ENCODE data around the gene METAP2. TPM values are rescaled to one million over a fixed set of nuclear protein-coding genes. Genes with fewer than 3 reads are reported as not detected.

The METAP2 gene
- total RNA-seq, 1 donor from 2014 or later: 62.2 TPM

DNA sequence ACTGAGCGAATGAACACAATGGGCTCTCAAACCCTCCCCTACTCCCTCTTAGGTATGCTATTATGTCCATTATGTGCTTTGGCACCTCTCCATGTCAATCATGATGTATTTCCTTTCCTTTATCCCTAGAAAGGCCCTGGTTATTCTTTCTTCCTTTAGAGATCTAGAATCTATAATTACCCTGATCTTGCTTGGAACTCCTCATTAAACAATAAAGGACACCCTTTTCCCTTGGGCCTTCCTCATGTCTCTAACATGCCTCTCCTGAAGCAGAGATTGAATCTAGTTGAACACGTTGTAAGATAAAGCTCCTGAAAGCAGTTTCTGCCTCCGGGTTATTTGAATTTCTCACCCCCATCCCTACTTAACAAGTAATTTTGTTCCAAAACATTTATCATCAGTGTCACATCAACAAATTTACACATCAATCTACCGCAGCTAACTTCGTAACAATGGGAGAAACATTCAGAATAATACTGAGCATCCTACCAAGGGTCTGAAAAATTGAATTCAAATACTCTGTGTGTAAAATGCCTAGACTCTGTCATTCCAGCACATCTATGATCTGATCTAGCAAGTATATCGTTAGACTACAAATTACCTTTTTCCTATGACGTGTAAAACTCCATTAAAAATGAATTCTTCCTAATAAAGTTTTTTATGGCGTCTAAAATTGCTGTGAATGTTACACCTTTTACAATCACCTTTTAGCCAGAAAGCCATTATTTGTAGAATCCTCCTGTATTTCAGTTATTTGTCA, 72.0 kb downstream of the METAP2 start:
- peaks cover 6% of the 10 kb centered on the region for H3K27me3 ChIP-seq (ENCODE audit: control insufficient read depth, insufficient read depth, low read length)
- H3K4me3 ChIP-seq (ENCODE audit: low read depth, low read length): no peak overlapping the region
- DNase-seq (ENCODE audit: low read depth): no peak
- H3K36me3 ChIP-seq (ENCODE audit: control insufficient read depth, insufficient read depth, low read length): no peaks in the 10 kb centered on the region
- TF ChIP-seq CTCF (IDR thresholded peaks at IDR 0.05; ENCODE audit: insufficient read depth, low read length, poor library complexity, severe bottlenecking): no peak

DNA sequence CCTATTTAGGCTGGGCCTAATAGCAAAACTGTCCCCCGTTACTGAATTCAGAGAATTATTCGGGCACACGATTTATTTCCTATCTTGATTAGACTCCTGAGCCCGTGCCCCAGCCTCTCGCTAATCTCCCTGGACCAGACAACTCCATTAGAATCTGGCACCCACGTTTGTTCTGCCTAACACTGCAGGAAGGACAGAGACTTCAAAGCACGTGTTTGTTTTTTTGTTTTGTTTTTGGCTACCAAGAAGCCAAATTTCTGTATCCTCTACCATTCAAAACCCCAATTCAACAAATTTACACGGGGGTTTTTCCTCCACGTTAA, 72.5 kb downstream of the METAP2 start:
- no peak for DNase-seq (ENCODE audit: low read depth)
- no peak for TF ChIP-seq CTCF (IDR thresholded peaks at IDR 0.05; ENCODE audit: insufficient read depth, low read length, poor library complexity, severe bottlenecking)
- H3K36me3 ChIP-seq (ENCODE audit: control insufficient read depth, insufficient read depth, low read length): no peaks in the 10 kb centered on the region
- H3K4me3 ChIP-seq (ENCODE audit: low read depth, low read length): no peak overlapping the region
- H3K27me3 ChIP-seq (ENCODE audit: control insufficient read depth, insufficient read depth, low read length): peaks cover 6% of the 10 kb centered on the region

- no peak for DNase-seq (ENCODE audit: low read depth)
- no peaks in the 10 kb centered on the region for H3K36me3 ChIP-seq (ENCODE audit: control insufficient read depth, insufficient read depth, low read length)
- H3K4me3 ChIP-seq (ENCODE audit: low read depth, low read length): peak overlapping the region; percentile 77
- TF ChIP-seq CTCF (IDR thresholded peaks at IDR 0.05; ENCODE audit: insufficient read depth, low read length, poor library complexity, severe bottlenecking): no peak
- H3K27me3 ChIP-seq (ENCODE audit: control insufficient read depth, insufficient read depth, low read length): peaks cover 6% of the 10 kb centered on the region
Measured at GRCh38 chr12:95547522-95548055, 73.6 kb downstream of the METAP2 start.

GRCh38 chr12:95548056-95548538, 74.1 kb downstream of the METAP2 start:
- no peak for TF ChIP-seq CTCF (IDR thresholded peaks at IDR 0.05; ENCODE audit: insufficient read depth, low read length, poor library complexity, severe bottlenecking)
- peaks cover 6% of the 10 kb centered on the region for H3K27me3 ChIP-seq (ENCODE audit: control insufficient read depth, insufficient read depth, low read length)
- H3K4me3 ChIP-seq (ENCODE audit: low read depth, low read length): peak overlapping the region; percentile 77
- H3K36me3 ChIP-seq (ENCODE audit: control insufficient read depth, insufficient read depth, low read length): no peaks in the 10 kb centered on the region
- no peak for DNase-seq (ENCODE audit: low read depth)

DNA sequence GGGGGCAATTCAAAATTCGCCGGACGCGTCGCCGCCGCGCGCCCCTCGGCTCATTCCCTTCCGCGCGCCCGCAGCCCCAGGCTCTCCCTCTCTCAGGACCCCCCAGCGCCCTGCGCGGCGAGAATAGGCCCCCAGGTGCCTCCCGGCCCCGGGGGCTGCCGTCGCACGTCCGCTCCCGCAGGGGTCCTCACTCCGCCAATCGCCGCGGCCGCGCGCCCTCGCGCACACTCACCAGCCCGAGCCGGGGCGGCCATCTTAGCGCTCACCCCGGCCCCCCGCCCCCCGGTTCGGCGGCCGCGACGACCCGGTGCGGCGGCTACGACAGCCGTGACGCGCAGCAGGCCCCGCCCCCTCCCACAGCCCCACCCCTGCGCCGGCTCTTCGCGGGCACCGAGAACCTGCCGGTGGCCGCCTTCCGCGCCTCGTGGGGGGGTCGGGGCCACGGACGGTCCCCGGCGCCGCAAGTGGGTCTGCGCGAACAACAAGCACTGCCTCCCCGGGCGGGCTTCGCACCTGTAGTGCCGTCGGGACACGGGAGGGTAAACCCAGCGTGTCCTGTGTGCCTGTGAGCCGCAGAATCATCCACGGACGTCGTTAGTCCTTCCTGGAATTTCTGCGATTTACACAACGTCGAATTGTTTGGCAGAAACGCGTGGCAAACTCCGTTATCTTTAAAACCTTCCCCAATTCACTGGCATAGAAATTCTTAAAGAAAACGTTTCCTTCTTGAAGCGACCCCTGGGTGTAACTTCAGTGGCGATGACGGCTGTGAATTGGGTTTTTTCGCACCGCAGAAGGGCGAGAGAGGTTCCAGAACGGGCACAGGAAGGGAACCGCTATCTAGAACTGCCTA, 74.8 kb downstream of the METAP2 start:
- no peak for DNase-seq (ENCODE audit: low read depth)
- H3K36me3 ChIP-seq (ENCODE audit: control insufficient read depth, insufficient read depth, low read length): no peaks in the 10 kb centered on the region
- peak overlapping the region; percentile 77 for H3K4me3 ChIP-seq (ENCODE audit: low read depth, low read length)
- TF ChIP-seq CTCF (IDR thresholded peaks at IDR 0.05; ENCODE audit: insufficient read depth, low read length, poor library complexity, severe bottlenecking): no peak
- peaks cover 6% of the 10 kb centered on the region for H3K27me3 ChIP-seq (ENCODE audit: control insufficient read depth, insufficient read depth, low read length)
